ENCODE data around the gene AGBL1. TPM values are rescaled to one million over a fixed set of nuclear protein-coding genes. Genes with fewer than 3 reads are reported as not detected.

AGBL1 gene
- total RNA-seq, 1 donor from 2014 or later, result 4.8 TPM

- no peak for DNase-seq
Observed at GRCh38 chr15:86237111-86237500, 157.4 kb downstream of the AGBL1 start.

GRCh38 chr15:86247249-86247955 lies 167.7 kb downstream of the AGBL1 start:
- DNase-seq, result no peak

GRCh38 chr15:86255247-86255646 lies 175.6 kb downstream of the AGBL1 start:
- DNase-seq, result no peak

GRCh38 chr15:86256628-86257027 lies 177.0 kb downstream of the AGBL1 start:
- no peak for DNase-seq

GRCh38 chr15:86259589-86259988 lies 179.9 kb downstream of the AGBL1 start:
- no peak for DNase-seq

GRCh38 chr15:86263230-86263629 lies 183.6 kb downstream of the AGBL1 start:
- no peak for DNase-seq

GRCh38 chr15:86266896-86267484 lies 187.3 kb downstream of the AGBL1 start:
- DNase-seq, result no peak

GRCh38 chr15:86267892-86268291 lies 188.2 kb downstream of the AGBL1 start:
- DNase-seq, result no peak

- DNase-seq, result no peak
Observed at GRCh38 chr15:86268558-86268957, 188.9 kb downstream of the AGBL1 start.

- DNase-seq, result no peak
Observed at GRCh38 chr15:86273309-86273708, 193.6 kb downstream of the AGBL1 start.

GRCh38 chr15:86275361-86275760 lies 195.7 kb downstream of the AGBL1 start:
- no peak for DNase-seq

GRCh38 chr15:86278586-86278985 lies 198.9 kb downstream of the AGBL1 start:
- no peak for DNase-seq

GRCh38 chr15:86284635-86285034 lies 205.0 kb downstream of the AGBL1 start:
- DNase-seq, result no peak

- no peak for DNase-seq
Observed at GRCh38 chr15:86295511-86295910, 215.8 kb downstream of the AGBL1 start.

GRCh38 chr15:86296769-86297168 lies 217.1 kb downstream of the AGBL1 start:
- DNase-seq, result no peak

GRCh38 chr15:86300390-86301125 lies 220.9 kb downstream of the AGBL1 start:
- no peak for DNase-seq

- DNase-seq, result no peak
Observed at GRCh38 chr15:86311568-86312280, 232.1 kb downstream of the AGBL1 start.

GRCh38 chr15:86312486-86312885 lies 232.8 kb downstream of the AGBL1 start:
- no peak for DNase-seq

GRCh38 chr15:86316216-86316615 lies 236.5 kb downstream of the AGBL1 start:
- DNase-seq, result no peak

GRCh38 chr15:86316726-86317383 lies 237.2 kb downstream of the AGBL1 start:
- no peak for DNase-seq

- peak; percentile 42 for DNase-seq
Observed at GRCh38 chr15:86317384-86317740, 237.7 kb downstream of the AGBL1 start.

- no peak for DNase-seq
Observed at GRCh38 chr15:86322629-86323028, 243.0 kb downstream of the AGBL1 start.

Data from skin of body (tissue), 2 donors.